Thyroid gland (tissue), 4 donors: ENCODE data around the gene GLIS1. TPM values are rescaled to one million over a fixed set of nuclear protein-coding genes. Genes with fewer than 3 reads are reported as not detected.

Experiments
- DNase-seq, 2 donors: peaks; one replicate each; pipeline ENCODE4 v3.0.0-alpha.2; 2019
- H3K27ac ChIP-seq, 3 donors: fragments of 200-600 bp; sonication (generic); 1 replicate in 2 of 3; 2 replicates in 1 of 3; pipeline ENCODE4 v1.5.1; 2016 to 2019; ENCODE audit warnings: mild to moderate bottlenecking in 1 of 3, moderate library complexity in 1 of 3
- H3K27me3 ChIP-seq: fragments of 200-600 bp; sonication (generic); one replicate; pipeline ENCODE4 v1.5.1; 2019
- H3K36me3 ChIP-seq, 2 donors: fragments of 200-600 bp; sonication (generic); one replicate each; pipeline ENCODE4 v1.5.1; 2016 to 2019
- H3K4me1 ChIP-seq, 2 donors: fragments of 200-600 bp; sonication (generic); one replicate each; pipeline ENCODE4 v1.5.1; 2017 to 2019
- H3K4me3 ChIP-seq, 3 donors: fragments of 200-600 bp; sonication (generic); replicated peaks in 1 of 3; 1 replicate in 2 of 3; 2 replicates in 1 of 3; pipeline ENCODE4 v1.5.1; 2016; ENCODE audit warnings: mild to moderate bottlenecking in 1 of 3
- H3K9me3 ChIP-seq: fragments of 200-600 bp; sonication (generic); one replicate; pipeline ENCODE4 v1.5.1; 2017
- POLR2A ChIP-seq, 2 donors: fragments of 450-650 bp; IDR thresholded peaks; one replicate each; pipeline ENCODE4 v1.6.1; 2017; ENCODE audit warnings: antibody characterized with exemption in 2 of 2, mild to moderate bottlenecking in 2 of 2, moderate library complexity in 1 of 2
- WGBS, 2 donors: methylation state at CpG; one replicate each; pipeline ENCODE4 v1.1.5; 2017; 5-methylcytosine and 5-hydroxymethylcytosine counted together
- intact Hi-C: fragments of 100-400 bp; cut with DNase I; formaldehyde crosslinking; loops from one replicate; pipeline ENCODE4 v1.15.1; 2023
- total RNA-seq, 4 donors: library from RNA; depleted of rRNA; stranded (reverse); fragments of >200 nt; gene quantifications; one replicate each; pipeline ENCODE4 v1.2.3, GENCODE V29; 2016
- TF ChIP-seq, protein P1 (sequence below), 6 experiments: fragments of 200-600 bp in 3 of 6; fragments of 450-650 bp in 3 of 6; sonication (generic) in 3 of 6; IDR thresholded peaks; one replicate each; pipeline ENCODE4 v1.5.1; 2016 to 2019; ENCODE audit warnings: antibody characterized with exemption in 6 of 6, mild to moderate bottlenecking in 2 of 6, inconsistent platforms in 1 of 6, moderate library complexity in 1 of 6

Gene GLIS1
- total RNA-seq, 4 donors from 2014 or later: 0.29 TPM; not detected in 3

DNA sequence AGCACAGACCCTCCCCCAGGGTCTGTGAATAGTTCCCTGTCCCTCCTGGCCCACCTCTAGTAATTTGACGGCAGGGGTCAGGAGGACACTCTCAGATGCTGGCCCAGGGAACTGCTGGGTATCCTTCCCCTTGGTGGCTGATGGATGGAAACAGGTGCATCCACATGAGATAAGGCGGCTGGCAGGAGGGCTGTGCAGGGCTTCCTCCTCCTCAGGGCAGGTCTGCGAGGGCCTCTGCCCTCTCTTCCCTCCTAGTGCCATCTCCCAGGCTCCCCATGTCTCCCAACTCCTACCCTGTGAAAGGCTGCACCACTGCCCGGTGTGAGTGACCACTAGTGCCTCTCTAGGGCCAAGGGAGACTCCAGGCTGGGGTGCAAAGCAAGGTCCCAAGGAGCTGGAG lies 123.9 kb downstream of the GLIS1 start:
- no peak for DNase-seq
- no peaks in the 10 kb centered on the region for H3K27me3 ChIP-seq
- no peaks in the 10 kb centered on the region for H3K4me1 ChIP-seq
- 77 to 78% methylated on average over 4 of the region's 4 CpGs for WGBS, 2 donors
- H3K27ac ChIP-seq: no peak overlapping the region
- intact Hi-C loops: no loop called here
- no peaks in the 10 kb centered on the region for H3K36me3 ChIP-seq
- no peak overlapping the region for H3K4me3 ChIP-seq
- TF ChIP-seq, protein P1, sequence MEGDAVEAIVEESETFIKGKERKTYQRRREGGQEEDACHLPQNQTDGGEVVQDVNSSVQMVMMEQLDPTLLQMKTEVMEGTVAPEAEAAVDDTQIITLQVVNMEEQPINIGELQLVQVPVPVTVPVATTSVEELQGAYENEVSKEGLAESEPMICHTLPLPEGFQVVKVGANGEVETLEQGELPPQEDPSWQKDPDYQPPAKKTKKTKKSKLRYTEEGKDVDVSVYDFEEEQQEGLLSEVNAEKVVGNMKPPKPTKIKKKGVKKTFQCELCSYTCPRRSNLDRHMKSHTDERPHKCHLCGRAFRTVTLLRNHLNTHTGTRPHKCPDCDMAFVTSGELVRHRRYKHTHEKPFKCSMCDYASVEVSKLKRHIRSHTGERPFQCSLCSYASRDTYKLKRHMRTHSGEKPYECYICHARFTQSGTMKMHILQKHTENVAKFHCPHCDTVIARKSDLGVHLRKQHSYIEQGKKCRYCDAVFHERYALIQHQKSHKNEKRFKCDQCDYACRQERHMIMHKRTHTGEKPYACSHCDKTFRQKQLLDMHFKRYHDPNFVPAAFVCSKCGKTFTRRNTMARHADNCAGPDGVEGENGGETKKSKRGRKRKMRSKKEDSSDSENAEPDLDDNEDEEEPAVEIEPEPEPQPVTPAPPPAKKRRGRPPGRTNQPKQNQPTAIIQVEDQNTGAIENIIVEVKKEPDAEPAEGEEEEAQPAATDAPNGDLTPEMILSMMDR (IDR thresholded peaks at IDR 0.05): no peak
- no peak for TF ChIP-seq POLR2A (IDR thresholded peaks at IDR 0.05)
- H3K9me3 ChIP-seq: no peaks in the 10 kb centered on the region

DNA sequence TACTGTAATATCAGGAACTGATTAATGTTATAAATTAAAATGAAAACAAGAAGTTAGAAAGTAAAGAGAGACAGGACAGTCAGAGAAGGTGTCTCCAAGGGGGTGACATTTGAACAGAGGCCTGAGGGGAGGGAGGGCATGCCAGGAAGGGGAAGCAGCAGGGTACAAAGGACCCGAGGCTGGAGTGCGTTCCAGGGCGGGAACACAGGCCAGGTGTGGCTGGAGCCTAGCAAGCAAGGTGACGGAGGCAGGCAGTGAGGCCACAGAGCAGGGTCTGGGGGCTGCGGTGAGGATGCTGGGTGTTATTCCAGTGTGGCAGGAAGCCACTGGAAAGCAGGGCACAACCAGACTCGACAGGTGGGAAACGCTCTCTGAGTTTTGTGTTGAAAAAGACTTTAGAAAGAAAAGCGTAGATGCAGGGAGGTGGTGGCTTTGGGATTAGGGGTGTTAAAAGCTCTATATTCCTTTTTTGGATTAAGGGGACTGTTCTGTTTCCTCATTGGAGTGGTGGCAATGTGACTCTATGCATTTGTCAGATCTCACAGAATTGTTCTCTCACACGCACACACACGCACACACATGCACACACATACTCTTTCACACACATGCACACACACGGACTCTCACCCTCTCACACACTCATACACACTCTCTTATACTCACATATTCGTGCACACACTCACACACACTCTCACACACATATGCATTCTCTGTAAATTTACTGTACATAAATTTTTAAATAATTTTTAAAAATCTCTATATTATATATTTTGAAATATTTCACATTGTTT lies 124.5 kb downstream of the GLIS1 start:
- no peaks in the 10 kb centered on the region for H3K36me3 ChIP-seq
- H3K9me3 ChIP-seq: no peaks in the 10 kb centered on the region
- intact Hi-C loops: no loop called here
- 68 to 71% methylated on average over 12 of the region's 12 CpGs for WGBS, 2 donors
- TF ChIP-seq, protein P1 (IDR thresholded peaks at IDR 0.05): no peak
- TF ChIP-seq POLR2A (IDR thresholded peaks at IDR 0.05): no peak
- no peak overlapping the region for H3K27ac ChIP-seq
- no peaks in the 10 kb centered on the region for H3K4me1 ChIP-seq
- no peaks in the 10 kb centered on the region for H3K27me3 ChIP-seq
- DNase-seq: no peak
- no peak overlapping the region for H3K4me3 ChIP-seq

DNA sequence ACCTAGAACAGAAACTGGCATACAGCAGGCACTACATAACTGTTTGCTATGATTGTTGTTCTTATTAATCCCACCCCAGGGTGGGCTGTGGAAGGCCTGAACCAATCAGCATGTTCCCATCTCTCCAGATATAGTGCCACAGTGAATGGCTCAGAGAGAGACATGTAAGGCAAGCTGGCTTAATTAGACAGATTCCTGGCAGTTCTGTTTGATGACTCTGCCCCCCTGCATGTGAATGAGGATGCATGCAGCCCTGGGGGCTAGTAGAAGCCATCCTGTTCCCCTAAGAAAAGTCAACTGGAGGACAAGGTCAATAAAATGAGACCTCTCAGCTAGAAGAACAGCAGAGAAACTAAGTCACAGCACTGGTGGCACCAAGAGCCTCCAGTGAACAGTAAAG lies 130.3 kb downstream of the GLIS1 start:
- no peak for TF ChIP-seq POLR2A (IDR thresholded peaks at IDR 0.05)
- TF ChIP-seq, protein P1 (IDR thresholded peaks at IDR 0.05): no peak
- Histone ChIP-seq H3K27me3 (no peaks in the 10 kb centered on the region), H3K36me3 (no peaks in the 10 kb centered on the region), H3K4me3 (no peak overlapping the region), H3K4me1 (no peaks in the 10 kb centered on the region), H3K27ac (no peak overlapping the region), H3K9me3 (no peaks in the 10 kb centered on the region)
- intact Hi-C loops: no loop called here
- no peak for DNase-seq

DNA sequence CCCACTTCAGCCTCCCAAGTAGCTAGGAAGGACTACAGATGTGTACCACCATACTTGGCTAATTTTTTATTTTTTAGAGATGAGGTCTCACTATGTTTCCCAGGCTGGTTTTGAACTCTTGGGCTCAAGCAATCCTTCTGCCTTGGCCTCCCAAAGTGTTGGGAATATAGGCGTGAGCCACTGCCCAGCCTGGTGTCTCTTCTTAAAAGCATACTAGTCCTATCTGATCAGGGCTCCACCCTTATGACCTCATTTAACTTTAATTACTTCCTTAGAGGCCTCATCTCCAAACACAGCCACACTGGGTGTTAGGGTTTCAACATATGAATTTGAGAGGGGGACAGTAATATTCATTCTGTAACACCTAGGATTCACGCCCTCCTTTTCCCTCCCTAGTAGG lies 130.9 kb downstream of the GLIS1 start:
- Histone ChIP-seq H3K4me3 (no peak overlapping the region), H3K27me3 (no peaks in the 10 kb centered on the region), H3K36me3 (no peaks in the 10 kb centered on the region), H3K4me1 (no peaks in the 10 kb centered on the region), H3K9me3 (no peaks in the 10 kb centered on the region), H3K27ac (no peak overlapping the region)
- DNase-seq: no peak
- intact Hi-C loops: no loop called here
- WGBS, 2 donors: 100% methylated on average over 2 of the region's 2 CpGs
- TF ChIP-seq, protein P1 (IDR thresholded peaks at IDR 0.05): no peak
- TF ChIP-seq POLR2A (IDR thresholded peaks at IDR 0.05): no peak

DNA sequence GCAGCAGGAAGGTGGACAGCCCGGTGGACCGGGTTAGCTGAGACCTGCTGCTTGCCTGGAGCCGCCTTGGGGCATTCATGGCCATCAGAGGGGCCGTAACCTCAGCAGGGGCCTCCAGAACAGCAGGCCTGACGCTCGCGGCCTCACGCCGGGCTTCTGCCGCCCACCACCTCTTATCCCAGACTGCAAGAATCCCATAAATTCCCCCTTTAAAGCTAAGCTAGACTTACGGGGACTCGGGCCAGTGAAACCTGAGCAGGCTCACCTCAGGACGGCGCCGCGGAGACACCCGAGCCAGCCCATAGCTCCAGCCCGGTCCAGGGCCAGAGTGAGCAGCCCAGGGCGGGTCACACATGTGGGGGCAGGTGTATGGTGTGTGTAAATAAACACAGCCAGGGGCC lies 132.3 kb downstream of the GLIS1 start:
- Histone ChIP-seq H3K4me1 (no peaks in the 10 kb centered on the region), H3K4me3 (no peak overlapping the region), H3K27ac (no peak overlapping the region), H3K9me3 (no peaks in the 10 kb centered on the region), H3K27me3 (no peaks in the 10 kb centered on the region), H3K36me3 (no peaks in the 10 kb centered on the region)
- TF ChIP-seq, protein P1 (IDR thresholded peaks at IDR 0.05): no peak
- TF ChIP-seq POLR2A (IDR thresholded peaks at IDR 0.05): no peak
- no peak for DNase-seq
- intact Hi-C loops: no loop called here
- 62 to 68% methylated on average over 18 to 19 of the region's 19 CpGs for WGBS, 2 donors
